Measurements from ENCODE around the gene RXFP1. TPM values are rescaled to one million over a fixed set of nuclear protein-coding genes. Genes with fewer than 3 reads are reported as not detected.

The RXFP1 gene
- total RNA-seq, 1 experiment from 2014 or later = not detected

DNA sequence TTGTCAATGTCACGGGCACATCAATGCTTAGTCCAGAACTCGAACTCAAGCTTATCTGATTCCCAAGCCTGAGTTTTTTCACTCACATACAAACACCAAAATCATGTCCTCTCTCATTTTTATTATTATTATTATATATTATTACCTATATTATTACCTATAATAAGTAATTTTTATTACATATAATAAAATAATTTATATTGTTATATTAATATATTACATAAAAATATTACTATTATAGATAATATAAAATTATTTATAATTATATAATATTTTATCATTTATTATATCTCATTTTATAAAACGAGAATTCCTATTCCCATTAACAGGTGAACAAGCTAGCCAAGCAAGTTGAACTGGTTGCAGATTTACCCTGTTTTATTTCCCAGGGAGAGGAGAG is 13.0 kb downstream of the RXFP1 start:
- Histone ChIP-seq H3K9me3 (ENCODE audit: control insufficient read depth, insufficient read depth, low read depth, low read length) (no peaks in the 10 kb centered on the region), H3K4me1 (ENCODE audit: control insufficient read depth, insufficient read depth, low read length) (no peaks in the 10 kb centered on the region), H3K27ac (ENCODE audit: low read length) (no peak overlapping the region), H3K27me3 (ENCODE audit: control insufficient read depth, insufficient read depth, low read length) (no peaks in the 10 kb centered on the region), H3K4me3 (ENCODE audit: low read depth in 2 of 2, low read length in 2 of 2) (no peak overlapping the region), H3K36me3 (ENCODE audit: control insufficient read depth, insufficient read depth, low read length) (no peaks in the 10 kb centered on the region)
- ChIA-PET POLR2A (no interaction called here), CTCF (no interaction called here)
- no TSS peak for BruUV-seq (replicated peaks)
- DNase-seq (ENCODE audit: low read depth, low spot score) (no peak), ATAC-seq (no peak)
- no peak for TF ChIP-seq TCF7L2 (IDR thresholded peaks at IDR 0.05; ENCODE audit: low read depth, low read length)
- TF ChIP-seq, protein P1, sequence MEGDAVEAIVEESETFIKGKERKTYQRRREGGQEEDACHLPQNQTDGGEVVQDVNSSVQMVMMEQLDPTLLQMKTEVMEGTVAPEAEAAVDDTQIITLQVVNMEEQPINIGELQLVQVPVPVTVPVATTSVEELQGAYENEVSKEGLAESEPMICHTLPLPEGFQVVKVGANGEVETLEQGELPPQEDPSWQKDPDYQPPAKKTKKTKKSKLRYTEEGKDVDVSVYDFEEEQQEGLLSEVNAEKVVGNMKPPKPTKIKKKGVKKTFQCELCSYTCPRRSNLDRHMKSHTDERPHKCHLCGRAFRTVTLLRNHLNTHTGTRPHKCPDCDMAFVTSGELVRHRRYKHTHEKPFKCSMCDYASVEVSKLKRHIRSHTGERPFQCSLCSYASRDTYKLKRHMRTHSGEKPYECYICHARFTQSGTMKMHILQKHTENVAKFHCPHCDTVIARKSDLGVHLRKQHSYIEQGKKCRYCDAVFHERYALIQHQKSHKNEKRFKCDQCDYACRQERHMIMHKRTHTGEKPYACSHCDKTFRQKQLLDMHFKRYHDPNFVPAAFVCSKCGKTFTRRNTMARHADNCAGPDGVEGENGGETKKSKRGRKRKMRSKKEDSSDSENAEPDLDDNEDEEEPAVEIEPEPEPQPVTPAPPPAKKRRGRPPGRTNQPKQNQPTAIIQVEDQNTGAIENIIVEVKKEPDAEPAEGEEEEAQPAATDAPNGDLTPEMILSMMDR (IDR thresholded peaks at IDR 0.05) = no peak
- TF ChIP-seq POLR2AphosphoS5 (IDR thresholded peaks at IDR 0.05; ENCODE audit: low read depth, low read length) = no peak
- TF ChIP-seq SIN3A (IDR thresholded peaks at IDR 0.05; ENCODE audit: borderline replicate concordance, insufficient read depth, low read depth, low read length) = no peak
- TF ChIP-seq, protein P2, sequence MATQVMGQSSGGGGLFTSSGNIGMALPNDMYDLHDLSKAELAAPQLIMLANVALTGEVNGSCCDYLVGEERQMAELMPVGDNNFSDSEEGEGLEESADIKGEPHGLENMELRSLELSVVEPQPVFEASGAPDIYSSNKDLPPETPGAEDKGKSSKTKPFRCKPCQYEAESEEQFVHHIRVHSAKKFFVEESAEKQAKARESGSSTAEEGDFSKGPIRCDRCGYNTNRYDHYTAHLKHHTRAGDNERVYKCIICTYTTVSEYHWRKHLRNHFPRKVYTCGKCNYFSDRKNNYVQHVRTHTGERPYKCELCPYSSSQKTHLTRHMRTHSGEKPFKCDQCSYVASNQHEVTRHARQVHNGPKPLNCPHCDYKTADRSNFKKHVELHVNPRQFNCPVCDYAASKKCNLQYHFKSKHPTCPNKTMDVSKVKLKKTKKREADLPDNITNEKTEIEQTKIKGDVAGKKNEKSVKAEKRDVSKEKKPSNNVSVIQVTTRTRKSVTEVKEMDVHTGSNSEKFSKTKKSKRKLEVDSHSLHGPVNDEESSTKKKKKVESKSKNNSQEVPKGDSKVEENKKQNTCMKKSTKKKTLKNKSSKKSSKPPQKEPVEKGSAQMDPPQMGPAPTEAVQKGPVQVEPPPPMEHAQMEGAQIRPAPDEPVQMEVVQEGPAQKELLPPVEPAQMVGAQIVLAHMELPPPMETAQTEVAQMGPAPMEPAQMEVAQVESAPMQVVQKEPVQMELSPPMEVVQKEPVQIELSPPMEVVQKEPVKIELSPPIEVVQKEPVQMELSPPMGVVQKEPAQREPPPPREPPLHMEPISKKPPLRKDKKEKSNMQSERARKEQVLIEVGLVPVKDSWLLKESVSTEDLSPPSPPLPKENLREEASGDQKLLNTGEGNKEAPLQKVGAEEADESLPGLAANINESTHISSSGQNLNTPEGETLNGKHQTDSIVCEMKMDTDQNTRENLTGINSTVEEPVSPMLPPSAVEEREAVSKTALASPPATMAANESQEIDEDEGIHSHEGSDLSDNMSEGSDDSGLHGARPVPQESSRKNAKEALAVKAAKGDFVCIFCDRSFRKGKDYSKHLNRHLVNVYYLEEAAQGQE (IDR thresholded peaks at IDR 0.05; ENCODE audit: insufficient read depth in 1 of 2, low read depth in 2 of 2, low read length in 1 of 2) = no peak
- in situ Hi-C loops (cut with HindIII; ENCODE audit: low pct_unique_long_range_greater_than_20kb, low sequenced_read_pairs) = no loop called here
- intact Hi-C loops (cut with micrococcal nuclease; ENCODE audit: unreplicated experiment) = no loop called here

DNA sequence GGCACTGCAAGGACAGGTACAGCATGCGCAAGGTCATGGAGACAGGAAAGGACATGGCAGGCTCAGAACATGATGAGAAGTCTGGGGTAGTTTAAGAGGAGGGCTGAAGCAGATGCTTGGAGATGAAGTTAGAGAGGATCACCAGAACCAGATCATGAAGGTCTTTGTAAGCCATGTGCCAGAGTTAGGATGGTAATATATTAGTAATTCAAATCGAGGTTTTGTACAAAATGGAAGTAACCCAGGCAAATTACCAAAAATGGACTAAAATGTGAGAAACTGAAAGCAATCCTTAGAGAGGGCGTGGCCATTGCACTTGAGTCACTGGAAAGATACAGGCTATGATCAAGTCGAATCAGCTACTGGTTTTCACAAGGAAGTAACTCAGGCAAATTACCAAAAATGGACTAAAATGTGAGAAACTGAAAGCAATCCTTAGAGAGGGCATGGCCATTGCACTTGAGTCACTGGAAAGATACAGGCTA is 13.5 kb downstream of the RXFP1 start:
- Histone ChIP-seq H3K27me3 (ENCODE audit: control insufficient read depth, insufficient read depth, low read length) (no peaks in the 10 kb centered on the region), H3K9me3 (ENCODE audit: control insufficient read depth, insufficient read depth, low read depth, low read length) (no peaks in the 10 kb centered on the region), H3K36me3 (ENCODE audit: control insufficient read depth, insufficient read depth, low read length) (no peaks in the 10 kb centered on the region), H3K27ac (ENCODE audit: low read length) (no peak overlapping the region), H3K4me1 (ENCODE audit: control insufficient read depth, insufficient read depth, low read length) (no peaks in the 10 kb centered on the region), H3K4me3 (ENCODE audit: low read depth in 2 of 2, low read length in 2 of 2) (no peak overlapping the region)
- in situ Hi-C loops (cut with HindIII; ENCODE audit: low pct_unique_long_range_greater_than_20kb, low sequenced_read_pairs) (no loop called here), intact Hi-C loops (cut with micrococcal nuclease; ENCODE audit: unreplicated experiment) (no loop called here)
- no peak for DNase-seq (ENCODE audit: low read depth, low spot score)
- ChIA-PET CTCF (no interaction called here), POLR2A (no interaction called here)
- TF ChIP-seq POLR2AphosphoS5 (IDR thresholded peaks at IDR 0.05; ENCODE audit: low read depth, low read length) (no peak), TCF7L2 (IDR thresholded peaks at IDR 0.05; ENCODE audit: low read depth, low read length) (no peak), SIN3A (IDR thresholded peaks at IDR 0.05; ENCODE audit: borderline replicate concordance, insufficient read depth, low read depth, low read length) (no peak)
- TF ChIP-seq, protein P1 (IDR thresholded peaks at IDR 0.05) = no peak
- TF ChIP-seq, protein P2 (IDR thresholded peaks at IDR 0.05; ENCODE audit: insufficient read depth in 1 of 2, low read depth in 2 of 2, low read length in 1 of 2) = no peak
- ATAC-seq = no peak
- no TSS peak for BruUV-seq (replicated peaks)
